HG03045 (cell line): ENCODE data around the gene CYBC1.

Experiments used
- ATAC-seq: cut with Tn5 transposase; IDR thresholded peaks from one replicate; pipeline ENCODE4 v1.9.1; 2021; ENCODE audit warnings: mild to moderate bottlenecking, moderate library complexity; ENCODE audit not compliant: unreplicated experiment

Gene CYBC1

GRCh38 chr17:82449131-82449882, 1.2 kb downstream of the CYBC1 start:
- peak; percentile 42 for ATAC-seq

- ATAC-seq: no peak
Observed at GRCh38 chr17:82447876-82448275, 2.7 kb downstream of the CYBC1 start.

GRCh38 chr17:82446649-82447048, 3.9 kb downstream of the CYBC1 start:
- no peak for ATAC-seq

- ATAC-seq: no peak
Observed at GRCh38 chr17:82446124-82446523, 4.4 kb downstream of the CYBC1 start.

- ATAC-seq: no peak
Observed at GRCh38 chr17:82445542-82445941, 5.0 kb downstream of the CYBC1 start.

- no peak for ATAC-seq
Observed at GRCh38 chr17:82444941-82445521, 5.5 kb downstream of the CYBC1 start.

GRCh38 chr17:82444284-82444893, 6.2 kb downstream of the CYBC1 start:
- no peak for ATAC-seq

- ATAC-seq: no peak
Observed at GRCh38 chr17:82443465-82444283, 6.9 kb downstream of the CYBC1 start.

GRCh38 chr17:82442643-82443464, 7.7 kb downstream of the CYBC1 start:
- ATAC-seq: no peak

- no peak for ATAC-seq
Observed at GRCh38 chr17:82441691-82442487, 8.7 kb downstream of the CYBC1 start.

- ATAC-seq: no peak
Observed at GRCh38 chr17:82440991-82441627, 9.4 kb downstream of the CYBC1 start.

- ATAC-seq: no peak
Observed at GRCh38 chr17:82440469-82440981, 10.0 kb downstream of the CYBC1 start.

GRCh38 chr17:82439829-82440365, 10.7 kb downstream of the CYBC1 start:
- no peak for ATAC-seq

- ATAC-seq: no peak
Observed at GRCh38 chr17:82439194-82439828, 11.2 kb downstream of the CYBC1 start.

- no peak for ATAC-seq
Observed at GRCh38 chr17:82438401-82439193, 12.0 kb downstream of the CYBC1 start.

GRCh38 chr17:82437325-82437668, 13.3 kb downstream of the CYBC1 start:
- no peak for ATAC-seq

GRCh38 chr17:82436601-82437324, 13.8 kb downstream of the CYBC1 start:
- ATAC-seq: no peak
